DOHH2 (cell line): ENCODE data around the gene TTC28.

Source experiments
- EZH2phosphoT487 ChIP-seq: fragments of 200-600 bp; sonication (generic); IDR thresholded peaks from 2 replicates; pipeline ENCODE4 v1.6.1; 2017; ENCODE audit warnings: borderline replicate concordance, mild to moderate bottlenecking, antibody characterized with exemption, low read length, moderate library complexity, mixed read lengths
- TF ChIP-seq, protein P1 (sequence below): fragments of 200-600 bp; sonication (generic); IDR thresholded peaks from one replicate; pipeline ENCODE4 v1.5.1; 2014; ENCODE audit warnings: antibody characterized with exemption, mild to moderate bottlenecking, low read depth, low read length; ENCODE audit not compliant: poor library complexity, severe bottlenecking

DNA sequence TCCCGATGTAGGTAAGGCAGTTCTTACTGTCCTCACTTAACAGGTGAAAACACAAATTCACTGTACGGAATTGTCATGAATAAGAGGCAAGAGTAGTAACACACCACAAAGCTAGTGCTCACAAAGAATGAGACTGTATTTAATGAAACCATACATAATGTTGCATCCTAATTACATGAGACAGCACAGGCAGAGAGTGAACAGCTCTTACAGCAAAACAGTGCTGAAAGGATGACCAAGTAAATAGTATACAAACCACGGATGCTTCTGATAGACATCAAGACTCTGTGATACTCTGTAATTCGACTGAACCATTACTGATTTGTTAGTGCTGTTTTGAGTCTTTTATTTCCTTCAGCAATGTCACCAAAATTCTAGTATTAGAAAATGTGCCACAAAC, 282.3 kb downstream of the TTC28 start:
- TF ChIP-seq, protein P1, sequence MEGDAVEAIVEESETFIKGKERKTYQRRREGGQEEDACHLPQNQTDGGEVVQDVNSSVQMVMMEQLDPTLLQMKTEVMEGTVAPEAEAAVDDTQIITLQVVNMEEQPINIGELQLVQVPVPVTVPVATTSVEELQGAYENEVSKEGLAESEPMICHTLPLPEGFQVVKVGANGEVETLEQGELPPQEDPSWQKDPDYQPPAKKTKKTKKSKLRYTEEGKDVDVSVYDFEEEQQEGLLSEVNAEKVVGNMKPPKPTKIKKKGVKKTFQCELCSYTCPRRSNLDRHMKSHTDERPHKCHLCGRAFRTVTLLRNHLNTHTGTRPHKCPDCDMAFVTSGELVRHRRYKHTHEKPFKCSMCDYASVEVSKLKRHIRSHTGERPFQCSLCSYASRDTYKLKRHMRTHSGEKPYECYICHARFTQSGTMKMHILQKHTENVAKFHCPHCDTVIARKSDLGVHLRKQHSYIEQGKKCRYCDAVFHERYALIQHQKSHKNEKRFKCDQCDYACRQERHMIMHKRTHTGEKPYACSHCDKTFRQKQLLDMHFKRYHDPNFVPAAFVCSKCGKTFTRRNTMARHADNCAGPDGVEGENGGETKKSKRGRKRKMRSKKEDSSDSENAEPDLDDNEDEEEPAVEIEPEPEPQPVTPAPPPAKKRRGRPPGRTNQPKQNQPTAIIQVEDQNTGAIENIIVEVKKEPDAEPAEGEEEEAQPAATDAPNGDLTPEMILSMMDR, result no peak
- no peak for TF ChIP-seq EZH2phosphoT487
